Measurements from ENCODE around the gene BLNK.

BLNK gene

DNA sequence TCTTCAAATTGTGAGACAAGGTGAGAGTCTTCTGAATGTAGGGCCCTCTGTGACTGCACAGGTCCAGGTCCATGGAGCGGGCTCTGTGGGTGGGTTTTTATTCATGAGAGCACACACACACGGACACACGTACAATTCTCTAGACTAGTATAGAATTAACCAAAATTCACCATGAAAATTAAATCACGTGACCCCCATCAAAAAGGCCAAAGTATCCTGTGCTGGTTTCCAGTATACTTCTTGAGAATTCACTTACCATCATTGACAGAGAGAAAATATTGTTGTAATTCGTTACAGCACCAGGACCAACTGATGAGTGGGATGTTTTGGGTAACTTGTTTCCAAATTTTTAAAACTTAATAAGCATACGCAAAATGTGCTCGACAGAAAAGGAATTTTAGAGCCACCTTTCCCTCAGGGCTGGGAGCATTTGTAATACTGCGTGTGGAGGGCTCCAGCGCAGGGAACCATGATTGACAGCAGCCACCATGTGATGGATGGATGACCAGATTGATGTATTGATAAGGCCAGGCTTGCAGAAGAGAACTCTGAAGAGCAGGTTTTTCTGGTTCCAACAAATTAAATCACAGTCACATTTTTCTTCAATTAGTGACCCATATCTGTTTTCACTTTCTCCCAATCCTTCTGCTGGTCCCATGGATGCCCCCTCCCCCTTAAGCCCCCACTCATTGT is 18.0 kb upstream of the BLNK start:
- DNase-seq (ENCODE audit: low read depth in 1 of 2, low spot score in 1 of 2): no peak

DNA sequence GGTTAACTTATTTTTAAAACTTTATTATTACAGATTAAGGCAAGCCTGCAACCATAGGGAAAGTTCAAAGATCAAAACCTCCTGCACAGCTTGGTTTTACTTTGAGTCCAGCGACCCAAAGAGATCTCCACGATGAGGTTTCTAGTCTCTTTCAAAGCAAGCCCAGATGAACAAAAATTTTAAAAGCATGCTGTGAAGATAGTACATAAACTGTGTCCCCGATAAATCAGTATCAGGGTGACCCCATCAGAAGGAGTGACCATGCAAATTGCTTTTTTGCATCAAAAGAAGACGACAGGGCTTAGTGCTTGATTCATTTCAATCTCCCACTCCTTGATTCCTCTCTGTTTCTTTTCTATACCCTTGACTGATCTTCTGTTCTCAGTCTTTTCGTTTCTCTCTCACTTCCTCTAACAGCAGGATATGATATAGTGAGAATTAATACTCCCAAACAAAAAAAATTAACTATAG is 16.8 kb upstream of the BLNK start:
- DNase-seq (ENCODE audit: low read depth in 1 of 2, low spot score in 1 of 2): no peak

- no peak for DNase-seq (ENCODE audit: low read depth in 1 of 2, low spot score in 1 of 2)
Measured at GRCh38 chr10:96287392-96288105, 16.2 kb upstream of the BLNK start.

GRCh38 chr10:96285331-96285752 is 14.0 kb upstream of the BLNK start:
- no peak for DNase-seq (ENCODE audit: low read depth in 1 of 2, low spot score in 1 of 2)

GRCh38 chr10:96283756-96284155 is 12.4 kb upstream of the BLNK start:
- DNase-seq (ENCODE audit: low read depth in 1 of 2, low spot score in 1 of 2): no peak

- no peak for DNase-seq (ENCODE audit: low read depth in 1 of 2, low spot score in 1 of 2)
Measured at GRCh38 chr10:96283351-96283750, 12.0 kb upstream of the BLNK start.

GRCh38 chr10:96281444-96282029 is 10.2 kb upstream of the BLNK start:
- no peak for DNase-seq (ENCODE audit: low read depth in 1 of 2, low spot score in 1 of 2)

DNA sequence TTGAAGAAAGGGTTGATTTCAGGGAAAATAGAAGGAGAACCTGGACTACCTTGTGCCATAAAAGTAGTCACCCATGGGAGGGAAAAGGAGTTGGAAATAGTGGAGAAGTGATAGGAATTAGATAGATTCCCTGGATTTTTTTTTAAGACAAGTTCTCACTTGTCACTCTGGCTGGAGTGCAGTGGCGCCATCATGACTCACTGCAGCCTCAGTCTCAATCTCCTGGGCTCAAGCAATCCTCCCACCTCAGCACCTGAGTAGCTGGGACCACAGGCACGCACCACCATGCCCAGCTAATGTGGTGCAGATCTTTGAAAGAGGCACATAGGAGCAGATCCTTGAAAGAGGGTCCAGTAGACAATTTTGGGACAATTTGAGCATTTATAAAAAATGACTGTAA is 9.5 kb upstream of the BLNK start:
- no peak for DNase-seq (ENCODE audit: low read depth in 1 of 2, low spot score in 1 of 2)

DNA sequence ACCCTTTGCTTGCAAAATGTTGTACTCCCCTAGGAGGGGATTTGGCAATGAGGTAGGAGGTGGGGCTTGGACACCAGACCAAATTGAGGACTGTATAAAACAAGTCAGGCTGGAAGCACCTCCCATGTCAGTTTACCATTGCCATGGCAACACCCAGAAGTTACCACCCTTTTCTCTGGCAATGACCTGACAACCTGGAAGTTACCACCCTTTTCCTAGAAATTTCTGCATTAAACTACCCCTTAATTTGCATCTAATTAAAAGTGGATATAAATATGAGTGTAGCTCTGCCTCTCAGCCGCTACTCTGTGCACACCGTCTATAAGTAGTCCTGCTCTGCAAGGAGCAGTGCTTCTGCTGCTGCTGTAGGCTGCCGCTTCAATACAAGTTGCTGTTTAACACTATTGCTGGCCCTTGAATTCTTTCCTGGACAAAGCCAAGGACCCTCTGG is 7.8 kb upstream of the BLNK start:
- no peak for DNase-seq (ENCODE audit: low read depth in 1 of 2, low spot score in 1 of 2)

DNA sequence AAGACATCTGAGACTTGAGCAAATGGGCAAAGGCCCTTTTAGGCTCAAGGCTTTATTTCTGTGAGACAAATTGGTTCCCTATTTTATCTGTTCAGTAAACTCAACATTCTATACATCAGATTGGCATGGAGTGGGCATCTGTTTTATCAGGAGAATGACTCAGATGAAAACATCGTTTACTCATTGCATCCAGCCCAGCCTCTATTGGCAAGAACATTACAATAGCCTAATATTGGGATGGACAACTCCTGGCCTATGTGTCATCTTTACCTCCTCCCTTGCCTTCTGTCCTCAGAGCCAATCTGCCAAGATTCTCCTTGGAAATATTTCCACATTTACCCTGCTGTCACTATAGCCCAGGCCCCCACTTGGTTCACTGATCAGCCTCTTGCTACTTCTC is 5.5 kb upstream of the BLNK start:
- no peak for DNase-seq (ENCODE audit: low read depth in 1 of 2, low spot score in 1 of 2)

DNA sequence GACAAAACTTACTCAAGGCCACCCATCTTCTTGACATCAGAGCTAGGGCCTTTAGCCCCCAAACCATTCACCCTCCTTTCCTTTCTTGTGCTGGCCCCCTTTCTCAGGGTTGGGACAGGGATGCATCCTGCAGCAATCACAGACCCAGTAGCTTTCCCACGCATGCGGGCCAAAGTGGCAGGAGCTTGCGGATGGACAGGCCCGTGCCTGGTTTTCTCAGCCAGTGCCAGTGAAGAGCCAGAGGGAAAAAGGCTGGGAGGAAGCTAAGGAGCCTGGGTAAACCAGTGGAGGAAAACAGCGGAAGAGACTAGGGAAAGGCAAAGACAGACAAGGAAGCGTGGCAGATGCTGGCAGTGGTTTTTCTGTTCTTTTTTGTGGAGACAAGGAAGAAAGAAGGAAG is 5.1 kb upstream of the BLNK start:
- DNase-seq (ENCODE audit: low read depth in 1 of 2, low spot score in 1 of 2): no peak

DNA sequence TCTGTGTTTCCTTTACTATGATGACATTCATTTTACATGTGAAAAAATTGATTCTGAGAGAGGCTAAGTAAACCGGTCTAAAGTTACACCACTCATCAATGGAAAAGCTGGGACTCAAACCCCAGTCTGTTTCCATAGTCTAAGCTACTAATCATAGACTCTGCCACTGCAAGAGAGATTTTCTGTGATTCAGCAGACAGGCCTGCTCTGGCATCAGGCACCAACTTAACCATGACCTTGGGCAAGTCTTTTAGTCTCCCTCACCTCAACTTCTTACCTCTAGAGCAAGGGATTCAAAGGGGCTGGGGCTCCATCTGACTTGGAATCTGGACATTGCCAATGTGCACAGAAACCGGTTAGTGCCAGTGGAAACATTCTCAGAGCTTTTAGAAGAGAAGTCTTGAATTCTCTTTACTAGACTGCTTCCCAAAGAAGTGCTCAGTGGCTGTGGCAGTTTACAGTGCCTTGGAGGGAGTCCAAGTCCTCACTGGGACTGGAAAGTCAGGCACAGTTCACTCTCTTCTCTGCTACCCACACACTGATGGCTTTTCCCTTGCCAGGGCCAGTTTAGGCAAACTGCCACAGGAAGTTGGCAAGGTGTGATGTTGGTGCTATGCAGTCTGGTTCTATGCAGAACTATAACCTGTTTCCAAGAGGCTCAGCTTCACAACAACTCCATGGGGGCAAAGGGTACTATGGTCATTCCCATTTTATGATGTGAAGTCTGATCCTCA is 4.5 kb upstream of the BLNK start:
- no peak for DNase-seq (ENCODE audit: low read depth in 1 of 2, low spot score in 1 of 2)

DNA sequence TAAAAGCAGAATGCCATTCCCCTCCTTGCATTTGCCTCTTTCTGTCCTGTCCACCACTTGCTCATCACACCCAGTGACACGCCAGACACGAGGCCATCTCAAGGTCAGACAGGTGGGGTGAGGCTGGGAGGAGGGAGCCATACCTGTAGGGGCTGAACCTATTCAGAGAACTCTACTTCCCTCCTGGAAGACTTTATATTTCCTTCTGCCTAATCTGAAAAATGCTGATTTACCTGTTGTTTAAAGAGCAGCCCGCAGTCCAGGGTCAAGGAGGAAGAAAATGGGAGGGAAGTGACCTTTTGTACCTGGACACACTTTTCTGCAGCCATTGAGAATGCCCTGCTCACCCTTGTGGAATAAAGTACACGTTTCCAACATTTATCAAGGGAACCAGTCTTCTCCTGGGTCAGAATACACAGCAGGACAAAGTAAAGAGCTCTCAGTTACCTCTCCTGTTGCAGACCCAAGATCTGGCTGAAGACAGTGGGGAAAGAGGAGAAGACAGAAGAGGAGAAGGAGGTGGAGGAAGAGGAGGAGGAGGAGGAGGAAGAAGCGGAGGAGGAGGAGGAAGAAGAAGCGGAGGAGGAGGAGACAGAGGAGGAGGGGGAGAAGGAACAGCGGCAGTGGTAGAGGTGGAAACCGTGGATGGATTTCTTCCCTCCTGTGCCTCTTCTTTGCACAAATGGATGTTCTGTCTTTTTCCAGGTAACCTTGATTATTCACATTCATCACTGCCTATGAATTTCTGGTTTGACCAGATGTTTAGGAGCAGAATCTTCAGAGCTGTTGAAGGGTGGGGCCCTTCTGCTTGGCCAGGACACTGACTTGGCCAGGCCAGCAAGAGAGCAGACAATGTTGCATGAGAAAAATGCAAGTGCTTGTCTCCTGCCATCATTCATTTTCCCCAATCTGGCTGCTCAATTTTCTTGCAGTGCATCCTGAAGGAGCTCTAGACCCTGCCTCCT is 1.2 kb upstream of the BLNK start:
- no peak for DNase-seq (ENCODE audit: low read depth in 1 of 2, low spot score in 1 of 2)

- no peak for DNase-seq (ENCODE audit: low read depth in 1 of 2, low spot score in 1 of 2)
Measured at GRCh38 chr10:96270571-96270970, 798 bp downstream of the BLNK start.

- DNase-seq (ENCODE audit: low read depth in 1 of 2, low spot score in 1 of 2): no peak
Measured at GRCh38 chr10:96269438-96270300, 1.7 kb downstream of the BLNK start.

DNA sequence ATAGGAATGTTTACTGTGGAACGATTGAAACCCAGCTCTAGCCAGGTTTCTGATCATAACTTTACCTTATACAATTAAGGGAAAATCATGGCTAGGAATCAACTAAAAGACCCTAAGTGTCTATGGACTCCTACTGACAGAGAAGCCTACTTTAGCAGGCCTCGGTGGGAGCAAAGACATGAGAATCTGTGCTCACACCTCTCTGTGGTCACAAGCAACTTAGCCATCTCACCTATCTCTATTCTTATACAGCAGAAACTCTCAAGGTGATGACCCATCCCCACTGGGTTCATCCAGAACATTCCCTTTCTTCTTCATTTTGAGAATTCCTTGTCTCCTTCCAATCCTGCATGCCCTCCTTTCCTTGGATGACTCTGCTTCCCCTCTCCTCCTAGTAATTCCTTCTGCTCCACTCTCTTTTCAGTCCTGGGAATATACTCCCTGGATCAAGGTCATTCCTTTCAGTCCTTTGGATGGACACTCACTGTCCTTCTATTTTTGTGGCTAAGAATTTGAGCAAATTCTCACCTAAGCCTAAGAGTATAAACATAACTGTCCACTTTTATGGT is 2.9 kb downstream of the BLNK start:
- DNase-seq (ENCODE audit: low read depth in 1 of 2, low spot score in 1 of 2): no peak

- DNase-seq (ENCODE audit: low read depth in 1 of 2, low spot score in 1 of 2): no peak
Measured at GRCh38 chr10:96267234-96267705, 4.1 kb downstream of the BLNK start.

DNA sequence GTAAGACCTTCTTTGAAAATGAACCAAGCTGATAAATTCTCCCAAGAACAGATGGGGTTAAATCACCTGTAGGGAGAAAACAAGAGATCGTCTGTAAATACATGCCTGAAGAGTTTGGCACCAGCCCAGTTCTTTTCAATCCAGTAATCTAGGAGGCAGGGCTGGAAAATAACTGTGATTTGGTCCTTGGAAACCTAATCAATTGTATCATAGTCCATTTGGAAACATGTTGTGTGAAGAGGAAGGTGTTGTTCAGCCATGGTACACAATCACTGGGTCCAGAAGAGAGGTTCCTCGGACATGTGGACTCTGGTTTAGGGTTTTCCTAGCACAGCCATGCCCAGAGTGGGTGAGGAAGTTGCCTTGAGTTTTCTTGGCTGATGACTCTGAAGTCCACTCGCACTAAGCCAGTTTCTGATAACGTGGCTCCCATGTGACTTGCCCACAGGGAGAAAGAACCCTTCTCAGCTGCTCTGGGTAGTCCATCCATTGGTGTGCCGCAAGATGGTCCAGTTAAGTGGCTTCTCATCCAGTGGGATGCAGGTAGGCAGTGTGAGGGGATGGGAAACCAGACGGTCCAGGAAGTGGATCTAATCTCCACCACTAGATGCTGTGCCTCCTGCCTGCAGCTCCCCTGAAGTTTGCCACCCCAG is 5.1 kb downstream of the BLNK start:
- no peak for DNase-seq (ENCODE audit: low read depth in 1 of 2, low spot score in 1 of 2)

DNA sequence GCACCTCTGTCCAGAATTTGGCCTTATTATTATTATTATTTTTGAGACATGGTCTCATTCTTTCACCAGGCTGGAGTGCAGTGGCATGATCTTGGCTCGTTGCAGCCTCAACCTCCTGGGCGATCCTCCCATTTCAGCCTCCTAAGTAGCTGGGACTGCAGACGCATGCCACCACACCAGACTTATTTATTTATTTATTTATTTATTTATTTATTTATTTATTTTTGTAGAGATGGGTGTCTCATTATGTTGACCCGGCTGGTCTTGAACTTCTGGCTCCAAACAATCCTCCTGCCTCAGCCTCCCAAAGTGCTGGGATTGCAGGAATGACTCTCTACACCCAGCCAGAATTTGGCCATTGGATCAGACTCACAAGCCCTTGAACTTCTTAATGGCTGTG is 6.4 kb downstream of the BLNK start:
- no peak for DNase-seq (ENCODE audit: low read depth in 1 of 2, low spot score in 1 of 2)
